ENCODE measurements around the gene FAM72A. TPM values are rescaled to one million over a fixed set of nuclear protein-coding genes. Genes with fewer than 3 reads are reported as not detected.

FAM72A gene
- total RNA-seq, 2 experiments from 2014 or later = 34.8 to 42.2 TPM

GRCh38 chr1:206136241-206136640 is 66.4 kb downstream of the FAM72A start:
- POLR2A ChIA-PET = no interaction called here
- ATAC-seq (no peak), DNase-seq (no peak)
- no peak overlapping the region for H3K27ac Mint-ChIP-seq
- H3K4me1 Mint-ChIP-seq = no peaks in the 10 kb centered on the region
- intact Hi-C loops (cut with DNase I, micrococcal nuclease) = no loop called here
- H3K27me3 Mint-ChIP-seq = peaks cover 6% of the 10 kb centered on the region
- H3K4me3 Mint-ChIP-seq = no peak overlapping the region
- no peaks in the 10 kb centered on the region for H3K9me3 Mint-ChIP-seq (ENCODE audit: low read depth)
- CTCF ChIA-PET = no interaction called here
- no peaks in the 10 kb centered on the region for H3K36me3 Mint-ChIP-seq (ENCODE audit: low read depth)

Other genes with a start within 250 kb of the FAM72A start
- gene RAB7B, start 199.4 kb downstream of the FAM72A start, total RNA-seq = not detected
- gene CTSE, start 178.9 kb downstream of the FAM72A start, total RNA-seq = not detected
- gene RHEX, start 149.7 kb downstream of the FAM72A start, total RNA-seq = not detected
- gene AVPR1B, start 85.5 kb downstream of the FAM72A start, total RNA-seq = not detected
- gene SRGAP2, start 702 bp upstream of the FAM72A start, total RNA-seq = 10 to 100 TPM; 42.1 to 69.0 TPM

Measured in activated CD4-positive, alpha-beta T cell treated with anti-CD3 and anti-CD28 coated beads for 36 hours (primary cell).